Cardiac fibroblast (primary cell): ENCODE measurements around the gene ZBTB20.

Experiments used
- DNase-seq, 2 donors: peaks; one replicate each; pipeline versions ENCODE4 v3.0.0 to v3.0.0-alpha.2; 2010; ENCODE audit warnings: low read depth in 2 of 2
- H3K4me3 ChIP-seq, 2 donors: replicated peaks in 1 of 2; 1 replicate in 1 of 2; 2 replicates in 1 of 2; pipeline ENCODE4 v1.5.1; 2011; ENCODE audit warnings: low read depth in 2 of 2, low read length in 2 of 2, mild to moderate bottlenecking in 2 of 2, moderate library complexity in 1 of 2
- TF ChIP-seq, protein P1 (sequence below): IDR thresholded peaks from one replicate; pipeline ENCODE4 v1.5.1; 2011; ENCODE audit warnings: low read depth, mild to moderate bottlenecking, low read length, inconsistent platforms

The ZBTB20 gene

DNA sequence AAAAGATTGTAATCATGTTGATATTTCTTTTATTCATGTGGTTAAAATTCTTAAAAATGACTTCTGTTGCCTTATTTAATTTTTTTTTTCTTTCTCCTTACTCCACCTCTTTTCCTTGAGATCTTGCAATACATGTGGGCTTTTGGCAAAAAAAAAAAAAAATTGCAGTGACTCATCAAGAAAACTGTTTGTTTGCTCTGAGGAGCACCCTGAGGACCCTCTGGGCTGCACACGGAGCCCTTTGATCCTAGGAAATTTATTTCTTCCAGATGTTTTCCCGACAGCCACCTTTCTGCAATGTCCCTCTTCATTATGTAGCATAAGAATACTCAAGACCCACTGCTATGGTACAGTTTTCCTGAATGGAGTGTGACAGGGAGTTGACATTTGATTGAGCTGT, 371.7 kb downstream of the ZBTB20 start:
- TF ChIP-seq, protein P1, sequence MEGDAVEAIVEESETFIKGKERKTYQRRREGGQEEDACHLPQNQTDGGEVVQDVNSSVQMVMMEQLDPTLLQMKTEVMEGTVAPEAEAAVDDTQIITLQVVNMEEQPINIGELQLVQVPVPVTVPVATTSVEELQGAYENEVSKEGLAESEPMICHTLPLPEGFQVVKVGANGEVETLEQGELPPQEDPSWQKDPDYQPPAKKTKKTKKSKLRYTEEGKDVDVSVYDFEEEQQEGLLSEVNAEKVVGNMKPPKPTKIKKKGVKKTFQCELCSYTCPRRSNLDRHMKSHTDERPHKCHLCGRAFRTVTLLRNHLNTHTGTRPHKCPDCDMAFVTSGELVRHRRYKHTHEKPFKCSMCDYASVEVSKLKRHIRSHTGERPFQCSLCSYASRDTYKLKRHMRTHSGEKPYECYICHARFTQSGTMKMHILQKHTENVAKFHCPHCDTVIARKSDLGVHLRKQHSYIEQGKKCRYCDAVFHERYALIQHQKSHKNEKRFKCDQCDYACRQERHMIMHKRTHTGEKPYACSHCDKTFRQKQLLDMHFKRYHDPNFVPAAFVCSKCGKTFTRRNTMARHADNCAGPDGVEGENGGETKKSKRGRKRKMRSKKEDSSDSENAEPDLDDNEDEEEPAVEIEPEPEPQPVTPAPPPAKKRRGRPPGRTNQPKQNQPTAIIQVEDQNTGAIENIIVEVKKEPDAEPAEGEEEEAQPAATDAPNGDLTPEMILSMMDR: no peak
- no peak overlapping the region for H3K4me3 ChIP-seq
- DNase-seq: peak; percentile 27 to 39

DNA sequence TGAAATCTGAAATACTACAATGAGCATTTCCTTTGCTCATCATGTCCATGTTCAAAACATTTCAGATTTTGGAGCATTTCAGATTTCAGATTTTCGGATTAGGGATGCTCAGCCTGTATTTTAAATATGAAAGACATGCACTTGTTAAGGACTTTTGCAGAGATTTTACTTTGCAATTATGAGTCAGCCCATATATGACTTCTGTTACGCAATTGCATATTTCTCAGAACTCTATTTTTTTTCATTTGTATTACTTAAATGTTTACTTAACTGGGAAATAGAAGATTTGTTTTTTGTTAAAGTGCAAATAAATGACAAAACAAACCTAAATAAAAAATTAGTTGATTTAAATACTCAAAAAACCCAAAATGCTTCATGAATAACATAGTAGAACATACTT, 376.2 kb downstream of the ZBTB20 start:
- H3K4me3 ChIP-seq: no peak overlapping the region
- DNase-seq: peak; percentile 56 to 73
- TF ChIP-seq, protein P1: no peak

DNA sequence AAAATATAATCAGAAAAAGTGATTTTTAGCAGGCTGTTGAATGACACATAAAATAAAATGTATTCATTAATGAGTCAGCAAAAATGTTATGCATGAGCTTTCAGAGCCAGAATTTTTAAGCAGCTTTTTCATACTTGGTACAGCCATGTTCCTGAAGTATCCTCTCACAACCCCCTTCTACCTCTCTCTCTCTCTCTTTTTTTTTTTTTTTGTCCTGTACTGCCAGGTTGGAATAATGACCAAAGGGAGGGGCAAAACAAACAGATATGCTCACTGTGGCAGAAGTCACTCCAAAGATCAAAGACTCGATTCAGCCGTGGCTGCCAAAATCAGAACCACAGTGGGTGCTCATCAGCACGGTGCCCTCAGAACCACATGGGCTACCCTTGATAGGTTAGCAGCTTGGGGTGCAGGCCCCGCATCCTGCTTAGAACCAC, 383.0 kb downstream of the ZBTB20 start:
- no peak overlapping the region for H3K4me3 ChIP-seq
- DNase-seq: peak; percentile 18 to 28
- TF ChIP-seq, protein P1: no peak

DNA sequence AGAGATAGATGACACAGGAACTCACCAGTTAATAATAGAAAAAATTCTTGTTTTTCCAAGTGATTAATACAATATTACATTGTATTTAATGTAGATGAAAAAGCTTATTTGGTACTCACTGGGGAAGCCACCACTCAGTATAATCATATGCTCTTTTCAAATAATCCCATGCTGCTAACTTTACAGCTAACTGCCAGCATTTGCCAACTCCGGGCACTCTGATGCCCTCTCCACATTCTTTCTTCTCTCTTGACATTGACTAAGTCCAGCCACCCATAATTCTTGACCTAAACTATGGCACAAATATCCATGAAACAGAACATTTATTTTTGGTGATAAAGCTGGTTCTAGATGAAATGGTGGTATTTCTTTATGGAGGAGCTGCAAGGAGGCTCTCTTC, 384.9 kb downstream of the ZBTB20 start:
- TF ChIP-seq, protein P1: no peak
- no peak for DNase-seq

DNA sequence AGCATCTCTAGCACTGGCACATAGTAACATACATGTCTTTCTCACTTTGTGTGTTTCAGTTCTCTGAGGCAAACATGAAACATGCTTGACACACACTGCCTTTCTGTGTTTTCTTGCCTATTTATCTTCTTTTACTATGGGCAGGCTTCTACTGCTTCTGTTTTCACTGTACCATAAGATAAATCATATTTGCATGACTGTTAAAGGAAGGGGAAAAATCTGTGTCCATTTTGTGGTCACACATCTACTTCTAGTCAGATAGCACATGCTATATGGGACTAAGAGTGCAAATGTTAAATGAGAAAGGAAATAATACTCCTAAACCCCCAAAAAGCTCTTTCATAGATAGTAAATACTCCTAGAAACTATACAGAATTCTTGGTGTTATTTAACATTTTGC, 386.4 kb downstream of the ZBTB20 start:
- TF ChIP-seq, protein P1: no peak
- DNase-seq: no peak

More for the DNA sequence above, 384.9 kb downstream of the ZBTB20 start:
- H3K4me3 ChIP-seq: no peak overlapping the region

DNA sequence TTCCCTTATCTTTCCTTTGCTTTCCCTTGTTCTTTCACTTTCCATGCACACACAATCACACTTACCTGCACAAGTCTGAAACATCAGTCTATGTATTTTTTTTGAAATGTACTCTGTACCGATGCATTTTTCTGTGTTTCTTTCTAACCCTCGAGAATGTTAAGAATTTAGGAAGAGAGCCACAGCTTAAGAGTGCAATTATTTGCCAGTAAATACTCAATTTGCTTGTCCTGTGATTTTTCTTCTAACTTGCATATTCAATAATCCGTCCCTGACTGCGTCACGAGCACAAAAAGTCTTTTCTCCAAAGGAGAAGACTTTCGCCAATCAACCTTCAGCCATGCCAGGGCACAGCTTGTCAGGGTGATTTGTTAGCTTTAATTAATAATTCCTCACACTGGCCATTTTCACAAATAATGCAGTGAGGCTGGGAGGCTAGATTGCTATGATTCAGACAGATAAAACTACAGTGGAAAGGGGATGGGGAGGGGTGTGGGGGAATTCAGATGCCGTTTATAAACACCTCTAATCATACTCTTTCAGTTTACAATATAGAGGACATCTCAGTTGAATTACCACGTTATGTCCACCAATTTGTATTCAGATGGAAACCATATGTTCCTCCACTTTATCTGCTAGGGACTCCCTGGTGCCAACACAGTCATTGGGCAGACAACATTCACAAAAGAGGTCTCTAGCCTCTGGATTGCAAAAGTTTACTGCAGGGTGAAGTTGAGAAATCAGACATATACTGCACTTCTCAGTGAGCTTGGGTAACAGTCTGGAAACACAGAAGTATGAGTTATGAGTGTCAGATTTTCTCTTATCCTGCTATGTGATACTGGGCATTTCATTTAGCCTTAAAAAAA, 388.0 kb downstream of the ZBTB20 start:
- TF ChIP-seq, protein P1: no peak
- DNase-seq: peak; percentile 72 to 82
- H3K4me3 ChIP-seq: peak overlapping the region; percentile 21 to 40

More for the DNA sequence above, 386.4 kb downstream of the ZBTB20 start:
- no peak overlapping the region for H3K4me3 ChIP-seq
